Retina (tissue), 1 donor: ENCODE data around the gene C4BPB.

Source experiments
- DNase-seq: peaks from one replicate; pipeline ENCODE4 v3.0.0-alpha.2; 2016

The C4BPB gene

DNA sequence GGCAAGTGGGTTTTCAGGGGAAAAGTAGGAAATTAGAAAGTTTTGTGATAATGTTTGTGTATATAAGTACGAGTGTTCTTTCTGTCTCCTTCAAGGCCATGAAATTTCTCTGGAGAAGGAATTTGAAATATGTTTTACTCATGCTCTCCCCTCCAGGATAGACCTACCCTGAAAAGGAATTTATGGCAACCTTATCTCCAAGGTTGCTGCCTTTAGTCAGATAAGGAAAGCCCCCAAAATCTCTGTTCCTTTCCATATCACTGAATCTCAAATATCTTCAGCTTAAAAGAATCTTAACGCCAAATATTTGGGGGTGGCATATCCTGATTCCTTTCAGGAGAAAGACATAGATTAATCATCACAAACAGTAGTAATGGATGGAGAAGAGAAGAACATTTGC, 499 bp upstream of the C4BPB start:
- DNase-seq = no peak

DNA sequence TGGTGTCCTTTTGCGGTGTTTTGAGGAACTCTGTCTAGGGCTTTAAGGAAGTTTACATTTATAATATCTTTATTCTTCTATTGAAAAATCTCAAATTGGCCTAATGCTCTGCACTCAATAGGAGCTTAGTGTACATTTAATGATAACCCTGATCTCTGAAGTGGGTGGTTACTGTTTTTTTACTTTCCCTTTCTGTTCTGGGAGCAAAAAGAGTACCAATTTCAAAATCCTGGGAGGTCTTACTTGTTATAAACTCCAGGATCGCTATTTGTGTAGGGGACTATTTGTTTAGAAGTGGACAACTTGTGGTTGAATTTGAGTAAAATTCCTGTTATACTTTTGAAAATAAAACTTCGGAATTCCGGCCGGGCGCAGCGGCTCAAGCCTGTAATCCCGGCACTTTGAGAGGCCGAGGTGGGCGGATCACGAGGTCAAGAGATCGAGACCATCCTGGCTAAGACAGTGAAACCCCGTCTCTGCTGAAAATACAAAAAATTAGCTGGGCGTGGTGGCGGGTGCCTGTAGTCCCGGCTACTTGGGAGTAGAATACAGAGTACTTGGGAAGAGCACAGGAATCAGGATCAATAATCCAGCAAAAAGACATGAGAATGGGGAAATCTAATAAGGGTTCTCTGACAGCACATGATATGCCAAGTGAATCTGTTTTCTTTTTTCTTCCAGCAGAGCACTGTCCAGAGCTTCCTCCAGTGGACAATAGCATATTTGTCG, 1.1 kb downstream of the C4BPB start:
- no peak for DNase-seq

DNA sequence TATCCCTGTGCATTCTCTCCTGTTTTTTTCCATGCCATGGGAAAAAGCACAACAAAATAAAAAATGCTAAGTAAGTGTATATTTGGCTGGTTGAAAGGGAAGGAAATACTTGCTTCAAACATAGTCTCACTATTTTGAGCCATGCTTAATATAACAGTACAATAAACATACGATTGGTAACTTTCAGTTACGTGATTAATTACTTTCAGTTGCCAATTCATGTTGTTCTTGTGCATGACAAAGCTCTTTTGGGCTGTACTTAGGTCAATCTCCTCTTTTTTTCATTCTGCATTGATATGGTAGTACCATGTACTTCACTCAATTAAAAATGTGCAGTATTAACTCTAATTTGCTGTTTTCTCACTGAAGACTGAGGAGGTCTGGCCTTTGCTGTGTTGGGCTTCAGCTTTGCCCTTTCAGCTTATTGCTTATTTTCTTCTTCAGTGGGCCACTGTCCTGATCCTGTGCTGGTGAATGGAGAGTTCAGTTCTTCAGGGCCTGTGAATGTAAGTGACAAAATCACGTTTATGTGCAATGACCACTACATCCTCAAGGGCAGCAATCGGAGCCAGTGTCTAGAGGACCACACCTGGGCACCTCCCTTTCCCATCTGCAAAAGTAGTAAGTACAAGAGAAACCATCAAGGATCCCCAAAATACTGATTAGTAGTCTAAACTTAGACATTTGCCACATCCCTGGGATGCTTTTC, 2.7 kb downstream of the C4BPB start:
- no peak for DNase-seq

DNA sequence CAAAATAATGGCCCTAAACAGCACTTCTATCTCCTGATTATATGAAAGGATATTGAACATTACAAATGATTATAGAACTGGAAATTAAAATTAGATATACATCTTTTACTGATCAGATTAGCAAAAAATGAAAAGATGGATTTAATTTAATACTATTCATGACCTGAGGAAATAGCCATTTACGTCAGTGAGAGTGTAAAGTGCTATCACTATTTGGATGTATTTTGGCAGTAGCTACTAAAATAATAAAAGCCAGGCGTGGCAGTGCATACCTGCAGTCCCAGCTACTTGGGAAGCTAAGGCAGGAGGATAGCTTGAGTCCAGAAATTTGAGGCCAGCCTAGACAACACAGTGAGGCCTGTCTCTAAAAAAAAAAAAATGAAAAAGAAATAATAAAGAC, 5.3 kb downstream of the C4BPB start:
- no peak for DNase-seq

DNA sequence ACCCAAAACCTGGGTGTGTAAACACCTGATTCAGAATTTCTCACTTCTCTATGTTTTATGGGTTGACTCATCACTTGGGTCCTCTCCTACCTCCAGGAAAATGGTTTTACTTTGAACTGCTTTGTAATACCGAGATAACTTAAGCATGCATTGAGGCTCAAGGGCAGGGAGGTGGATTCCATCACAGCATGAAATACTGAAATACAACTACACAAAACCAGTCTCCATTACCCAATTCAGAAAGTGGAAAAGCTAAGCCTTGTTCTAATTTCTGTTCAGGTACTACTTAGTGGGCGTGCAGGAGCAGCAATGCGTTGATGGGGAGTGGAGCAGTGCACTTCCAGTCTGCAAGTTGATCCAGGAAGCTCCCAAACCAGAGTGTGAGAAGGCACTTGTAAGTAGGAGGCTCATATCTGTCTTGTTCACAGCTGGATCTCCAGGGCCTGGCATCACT, 9.2 kb downstream of the C4BPB start:
- DNase-seq = no peak

DNA sequence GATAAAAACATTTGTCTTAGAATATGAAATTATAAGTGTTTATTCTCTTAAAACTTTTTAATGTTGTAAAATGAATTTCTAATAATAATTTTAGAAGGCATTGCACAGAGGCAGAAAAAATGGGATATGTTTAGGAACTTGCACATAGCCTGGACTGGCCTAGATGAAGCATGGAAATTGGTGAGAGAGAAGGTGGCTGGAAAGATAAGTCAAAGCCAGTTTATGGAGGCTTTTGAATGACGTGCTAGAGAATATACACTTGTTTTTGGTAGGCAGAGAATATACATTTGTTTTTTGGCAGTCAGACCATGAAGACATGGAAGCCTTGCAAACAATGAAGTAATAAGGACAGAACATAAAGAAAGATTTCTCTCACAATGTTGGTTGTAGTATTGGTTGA, 13.1 kb downstream of the C4BPB start:
- DNase-seq = no peak

DNA sequence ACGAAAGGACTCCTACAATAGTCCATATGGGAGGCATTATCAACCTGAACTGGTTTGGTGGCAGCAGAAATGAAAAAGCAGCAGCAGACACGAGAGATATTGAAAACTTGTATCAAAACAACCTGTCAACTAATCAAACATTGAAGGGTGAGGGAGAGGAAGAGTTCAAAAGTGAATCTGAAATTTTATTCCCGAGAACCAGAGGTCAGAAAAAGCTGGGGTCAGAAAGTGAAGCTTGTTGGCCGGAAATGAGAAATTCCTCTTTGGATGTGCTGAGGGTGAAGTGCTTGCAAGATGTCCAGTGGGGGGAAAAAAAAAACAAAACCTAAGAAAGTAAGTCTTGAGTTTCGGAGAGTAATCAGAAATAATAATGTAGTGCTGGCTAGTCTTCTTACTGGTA, 13.5 kb downstream of the C4BPB start:
- no peak for DNase-seq

DNA sequence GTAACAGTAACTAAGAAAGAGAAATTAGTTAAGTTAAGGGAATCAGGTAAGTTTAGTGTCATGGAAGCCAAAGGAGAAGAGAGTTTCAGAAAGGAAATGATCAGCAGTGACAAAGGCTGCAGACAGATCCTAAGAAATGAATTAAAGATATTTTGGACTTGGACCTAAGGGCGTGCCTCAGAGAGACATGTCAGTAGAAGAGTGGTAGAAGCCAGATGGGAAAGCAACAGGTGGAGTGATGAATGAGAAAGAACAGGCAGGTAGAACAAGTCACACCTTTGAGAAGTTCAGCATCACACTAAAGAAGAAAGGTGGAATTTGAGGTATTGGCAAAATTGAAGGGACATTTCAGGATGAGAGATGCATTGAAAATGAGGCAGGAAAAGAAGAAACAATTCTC, 14.0 kb downstream of the C4BPB start:
- no peak for DNase-seq

DNA sequence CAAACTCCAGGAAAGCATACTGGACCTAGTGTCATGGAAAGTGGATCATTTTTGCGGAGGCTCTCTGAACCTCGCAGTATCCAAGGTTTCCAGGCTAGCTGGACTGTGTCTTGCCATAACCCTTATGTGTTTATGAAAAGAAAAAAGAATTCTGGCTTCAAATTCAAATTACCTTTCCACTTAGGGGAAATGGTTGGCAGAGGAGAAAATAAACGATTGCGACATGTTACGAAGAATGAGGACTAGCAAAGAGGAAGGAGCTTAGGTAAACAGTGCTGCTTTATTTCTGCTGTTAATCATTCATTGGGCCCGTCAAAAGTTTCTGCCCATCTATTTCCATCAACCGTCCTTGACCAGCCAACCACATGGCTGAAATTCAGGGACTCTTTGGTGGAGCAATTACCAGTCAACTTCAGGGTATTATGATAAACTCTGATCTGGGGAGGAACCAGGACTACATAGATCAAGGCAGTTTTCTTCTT, 15.3 kb downstream of the C4BPB start, which contains the start of gene C4BPA:
C4BPA (plus strand) TSS at position 342 of the 482 bp plus-strand sequence. CDS start 8,793 bp downstream, outside the sequence.
- DNase-seq = no peak

DNA sequence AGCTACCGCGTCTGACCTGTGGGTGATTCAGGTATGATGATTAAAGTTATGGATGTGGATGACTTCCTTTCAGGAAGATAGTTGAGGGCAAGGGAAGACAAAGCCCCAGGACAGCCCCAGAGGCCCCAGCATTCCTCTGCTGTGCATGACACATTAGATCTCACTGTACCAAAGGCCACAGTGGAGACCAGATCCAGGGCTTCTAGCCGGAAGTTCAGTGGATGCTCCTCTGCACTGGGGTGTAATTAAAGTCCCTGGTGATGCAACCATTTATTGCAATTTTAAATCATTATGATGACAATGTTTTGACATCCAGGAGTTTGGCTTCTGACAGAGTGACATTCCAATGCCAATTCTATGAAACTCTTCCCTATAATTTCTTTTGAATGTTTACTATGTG, 20.3 kb downstream of the C4BPB start:
- no peak for DNase-seq

DNA sequence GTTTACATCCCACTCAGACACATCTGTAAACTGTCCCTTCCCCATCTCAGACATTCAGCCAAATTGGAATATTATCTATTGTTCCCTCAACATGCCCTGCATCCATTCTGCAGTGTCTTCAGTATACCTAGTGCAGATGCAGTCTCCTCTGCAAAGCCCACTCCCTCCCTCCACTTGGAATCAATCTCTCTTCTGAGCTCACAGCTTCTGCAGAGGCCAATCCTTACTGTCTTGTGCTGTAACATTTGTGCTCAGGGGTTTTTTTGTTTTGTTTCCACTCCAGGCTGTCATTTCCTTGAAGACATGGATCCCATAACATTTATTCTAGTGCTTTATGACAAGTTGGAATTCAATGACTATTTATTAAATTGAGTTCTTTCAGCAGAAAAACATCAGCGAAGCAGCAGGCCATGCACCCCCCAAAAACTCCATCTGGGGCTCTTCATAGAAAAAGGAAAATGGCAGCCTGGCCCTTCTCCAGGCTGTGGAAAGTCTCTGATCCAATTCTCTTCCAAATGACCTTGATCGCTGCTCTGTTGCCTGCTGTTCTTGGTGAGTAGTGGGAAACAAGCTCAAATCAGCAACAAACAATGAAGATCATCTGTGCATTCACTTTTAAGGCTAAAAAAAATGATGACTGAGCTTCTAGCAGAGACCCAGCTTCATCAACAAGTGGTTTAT, 24.1 kb downstream of the C4BPB start:
- no peak for DNase-seq

DNA sequence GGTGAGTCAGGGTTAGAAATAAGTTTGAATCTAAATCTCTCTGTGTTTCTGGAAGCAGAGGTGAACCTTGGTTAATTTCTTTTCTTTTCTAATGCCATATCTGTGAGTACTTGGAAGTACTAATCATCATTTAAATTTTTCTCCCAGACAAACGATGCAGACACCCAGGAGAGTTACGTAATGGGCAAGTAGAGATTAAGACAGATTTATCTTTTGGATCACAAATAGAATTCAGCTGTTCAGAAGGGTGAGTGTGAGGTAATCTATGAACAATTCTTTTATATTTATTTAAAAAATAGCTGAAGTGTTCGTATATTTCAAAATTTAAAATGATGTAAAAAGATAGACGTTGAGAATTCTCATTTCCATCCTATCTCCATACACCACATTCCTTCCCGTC, 26.6 kb downstream of the C4BPB start:
- no peak for DNase-seq

DNA sequence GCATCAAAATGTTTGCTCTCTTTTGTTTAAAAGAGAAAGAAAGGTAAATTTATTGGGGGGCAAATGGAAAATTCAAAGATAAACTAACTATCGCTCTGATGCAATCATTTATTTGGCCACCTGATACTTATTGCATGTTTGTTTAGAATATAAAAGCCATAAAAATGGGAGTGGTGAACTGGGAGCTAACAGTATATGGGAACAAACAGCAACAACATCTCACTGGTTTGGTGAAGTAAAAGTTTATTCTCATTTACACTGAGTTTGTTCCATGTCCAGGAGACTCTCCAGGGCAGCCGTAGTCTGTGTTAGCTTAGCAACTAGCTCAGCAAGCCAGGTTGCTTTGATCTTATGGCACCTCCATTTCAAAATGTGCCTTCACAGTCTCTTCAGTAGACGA, 35.7 kb downstream of the C4BPB start:
- DNase-seq = no peak

DNA sequence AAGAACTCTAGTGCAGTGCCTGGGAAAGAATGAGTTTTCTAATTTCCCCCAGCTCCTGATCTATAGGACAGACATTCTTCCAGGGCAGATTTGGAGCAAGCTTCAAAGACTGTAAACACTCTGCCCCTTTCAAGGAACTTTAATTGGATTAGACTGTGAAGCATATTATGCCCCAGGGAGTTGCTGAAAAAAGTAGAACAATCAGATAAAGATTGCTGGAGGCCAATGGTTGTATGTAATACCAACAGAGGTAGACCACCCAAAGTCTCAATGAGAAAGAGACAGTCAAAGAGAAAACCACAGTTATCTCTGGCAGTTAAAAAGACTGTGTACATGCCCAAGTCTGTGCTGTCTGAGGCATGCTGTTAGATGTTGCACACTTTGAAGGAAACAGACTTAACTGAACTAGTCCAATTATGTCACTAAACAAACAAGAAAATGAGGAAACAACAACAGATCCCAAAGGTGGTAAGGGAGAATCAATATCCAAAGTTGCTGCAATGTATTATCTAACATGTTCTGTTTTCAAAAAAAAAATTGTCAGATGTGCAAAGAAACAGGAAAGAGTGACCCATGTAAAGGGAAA, 39.8 kb downstream of the C4BPB start:
- DNase-seq = no peak

DNA sequence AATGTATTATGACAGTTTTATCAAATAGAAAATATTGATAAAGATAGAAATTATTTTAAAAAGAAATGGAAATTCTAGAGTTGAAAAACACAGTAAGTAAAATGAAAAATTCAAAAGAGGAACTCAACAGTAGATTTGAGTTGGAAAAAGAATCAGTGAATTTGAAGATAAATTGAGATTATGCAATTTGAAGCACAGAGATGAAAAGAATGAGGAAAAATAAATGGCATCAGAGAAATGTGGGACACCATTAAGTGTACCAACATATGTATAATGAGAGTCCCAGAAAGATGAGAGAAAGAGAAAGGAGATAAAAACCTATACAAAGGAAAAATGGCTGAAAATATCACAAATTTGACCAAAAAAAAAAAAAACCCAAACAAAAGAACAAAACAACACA, 40.4 kb downstream of the C4BPB start:
- no peak for DNase-seq

DNA sequence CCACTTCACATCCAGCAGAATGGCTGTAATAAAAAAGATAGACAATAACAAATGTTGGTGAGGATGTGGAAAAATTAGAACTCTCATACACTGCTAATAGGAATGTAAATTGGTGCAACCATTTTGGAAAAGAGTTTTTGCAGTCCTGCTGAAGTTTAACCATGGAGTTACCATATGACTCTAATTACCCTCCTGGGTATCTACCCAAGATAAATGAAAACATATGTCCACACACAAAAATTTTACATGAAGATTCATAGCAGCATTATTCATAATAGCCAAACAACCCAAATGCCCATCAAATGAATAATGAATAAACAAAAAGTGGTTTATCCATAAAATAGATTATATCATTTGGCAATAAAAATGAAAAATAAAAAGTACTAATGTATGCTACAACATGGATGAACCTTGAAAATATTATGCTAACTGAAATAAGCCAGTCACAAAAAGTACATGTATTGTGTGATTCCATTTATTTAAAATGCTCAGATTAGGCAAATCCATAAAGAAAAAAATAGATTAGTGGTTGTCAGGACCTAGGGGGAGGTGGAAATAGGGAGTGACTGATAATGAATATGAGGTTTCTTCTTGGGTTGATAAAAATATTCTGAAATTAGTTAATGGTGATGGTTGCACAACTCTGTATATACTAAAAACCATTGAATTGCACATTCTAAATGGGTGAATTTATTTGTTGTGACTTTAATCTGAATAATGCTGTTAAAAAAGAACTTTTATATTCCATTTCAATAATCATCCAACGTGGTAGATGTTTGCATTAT, 41.8 kb downstream of the C4BPB start:
- DNase-seq = no peak

DNA sequence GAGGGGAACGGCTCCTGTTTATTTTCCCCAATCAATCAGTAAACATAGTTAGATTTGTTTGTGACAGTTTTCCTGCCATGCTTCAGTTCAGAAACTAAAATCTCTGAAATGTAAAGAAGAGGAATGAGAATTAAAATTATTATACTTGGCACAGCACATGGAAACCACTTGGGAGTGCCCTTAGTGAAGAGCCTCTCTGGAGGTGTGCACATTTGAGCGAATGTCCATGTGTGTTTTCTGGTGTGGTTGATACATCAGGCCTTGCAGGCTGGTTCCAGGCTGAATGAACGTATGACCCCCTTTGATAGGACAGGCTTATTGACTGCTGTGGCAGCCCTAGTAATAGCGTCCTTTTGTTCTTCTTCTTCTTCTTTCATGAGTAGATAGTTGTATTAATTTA, 42.5 kb downstream of the C4BPB start:
- no peak for DNase-seq

DNA sequence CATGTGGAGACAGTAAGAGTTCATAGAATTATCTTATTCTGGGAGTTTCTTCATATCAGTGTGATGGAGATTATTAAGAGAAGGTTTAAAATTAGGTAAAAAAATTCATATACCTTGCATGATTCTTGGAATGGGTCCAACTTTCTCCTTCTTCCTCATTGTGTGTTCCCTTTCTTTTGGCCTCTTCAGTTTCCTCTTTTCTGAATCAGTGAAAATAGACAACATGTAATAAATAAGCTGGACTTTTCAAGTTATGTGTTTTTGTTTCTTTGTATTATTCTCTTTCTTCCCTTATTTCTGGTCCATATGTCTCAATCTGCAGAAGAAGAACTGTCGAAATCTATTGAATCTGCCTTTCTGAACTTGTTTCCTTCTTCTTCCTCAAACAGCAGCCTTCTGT, 45.9 kb downstream of the C4BPB start:
- DNase-seq = no peak

DNA sequence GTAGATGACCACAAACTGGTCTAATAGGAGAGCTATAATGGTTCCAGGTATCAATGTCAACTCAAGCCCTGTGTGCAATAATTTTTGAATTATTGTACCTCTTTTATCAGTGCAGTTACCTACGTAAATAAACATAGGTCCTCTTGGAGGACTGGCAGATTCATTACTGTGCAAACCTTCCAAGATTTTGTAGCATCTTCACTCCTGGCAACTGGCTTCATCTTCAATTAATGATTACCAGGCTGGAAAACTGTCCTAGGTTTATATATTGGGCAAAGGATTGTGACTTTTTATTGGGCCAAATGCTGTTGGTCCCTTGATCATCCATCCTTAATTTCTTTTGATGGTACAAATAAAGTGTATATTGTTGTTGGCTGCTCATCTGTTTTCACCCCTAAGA, 51.0 kb downstream of the C4BPB start:
- no peak for DNase-seq

DNA sequence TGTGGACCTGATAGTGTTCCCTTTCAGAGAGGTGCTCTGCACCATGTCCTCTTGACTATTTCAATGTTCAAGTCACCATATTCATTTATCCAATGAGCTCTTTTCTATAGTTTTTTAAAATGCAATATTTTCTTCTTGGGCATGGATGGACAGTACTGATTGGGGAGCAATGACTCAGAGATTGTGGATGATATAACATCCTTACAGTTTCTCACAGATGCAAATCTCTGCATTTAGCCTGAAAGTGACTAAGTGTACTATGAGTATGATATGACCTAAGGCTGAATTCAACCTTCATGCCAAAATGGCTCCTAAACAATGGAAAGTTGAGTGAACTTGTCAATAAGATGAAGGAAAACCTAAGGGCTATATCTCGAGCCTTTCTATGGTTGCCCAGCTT, 51.9 kb downstream of the C4BPB start:
- no peak for DNase-seq

DNA sequence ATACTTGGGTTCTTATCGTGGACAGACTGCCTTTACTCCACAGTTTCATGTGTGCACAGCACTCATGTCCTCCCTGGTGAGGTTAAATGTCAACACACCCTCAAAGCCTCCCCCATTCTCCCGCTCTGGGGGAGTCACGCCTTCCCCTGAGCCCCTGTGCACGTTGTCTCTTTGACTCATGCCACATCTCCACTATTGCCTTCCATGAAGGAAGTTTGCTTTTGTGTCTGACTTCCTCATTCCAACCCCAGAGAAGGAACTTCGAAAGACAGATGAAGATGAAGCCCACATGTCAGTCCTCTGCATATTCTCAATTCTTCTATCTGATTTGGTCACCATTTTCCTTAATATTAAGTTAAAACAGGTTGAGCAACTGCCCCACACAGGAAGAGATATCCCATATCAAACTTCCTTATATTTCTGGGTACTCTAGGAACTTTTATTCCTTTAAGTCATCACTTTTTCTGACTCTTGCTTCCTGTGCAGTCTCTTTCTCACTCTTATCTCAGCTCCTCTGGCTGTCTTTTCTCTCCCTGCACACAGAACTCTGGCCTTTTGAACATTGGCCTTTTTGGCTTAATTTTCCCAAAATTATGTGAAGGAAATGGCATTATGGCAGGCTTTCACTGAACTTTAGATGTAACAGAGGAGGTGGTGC, 56.9 kb downstream of the C4BPB start:
- no peak for DNase-seq
